ENCODE measurements around the gene SLC37A4.

DNA sequence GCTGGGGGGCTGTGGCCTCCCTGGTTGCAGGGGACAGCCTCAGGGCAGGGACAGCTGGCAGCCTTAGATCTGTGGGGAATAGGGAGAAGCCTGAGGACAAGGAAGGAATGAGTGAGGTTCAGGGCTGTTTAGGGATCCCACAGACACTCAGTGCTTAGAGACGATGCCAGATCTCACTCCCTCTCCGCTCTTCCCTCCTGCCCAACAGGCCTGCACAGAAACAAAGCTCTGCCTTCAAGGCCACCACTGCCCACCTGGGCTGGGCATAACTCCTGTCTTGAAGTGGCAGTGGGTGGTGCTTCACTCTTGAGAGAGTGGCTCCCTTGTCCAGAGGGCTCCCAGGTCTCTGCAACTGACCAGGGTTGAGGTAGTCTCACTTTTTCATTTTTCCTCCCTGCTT is 45.9 kb downstream of the SLC37A4 start:
- TF ChIP-seq CTCF (conservative IDR thresholded peaks at IDR 0.05; ENCODE audit: low read depth, low read length) (no peak), EZH2 (IDR thresholded peaks at IDR 0.05; ENCODE audit: borderline replicate concordance, low read depth, low read length, poor library complexity, severe bottlenecking) (no peak)
